HUES64 (cell line): ENCODE results near the gene UBE2I.

Experiments used
- H3K27ac ChIP-seq: 2 replicates; pipeline ENCODE4 v1.7.0; 2013; ENCODE audit warnings: low read depth, low read length, inconsistent platforms
- H3K27me3 ChIP-seq: 2 replicates; pipeline ENCODE4 v1.6.1; 2013; ENCODE audit warnings: mild to moderate bottlenecking, low read length; ENCODE audit not compliant: insufficient read depth
- H3K36me3 ChIP-seq: 2 replicates; pipeline ENCODE4 v1.6.1; 2013; ENCODE audit warnings: mild to moderate bottlenecking, low read length; ENCODE audit not compliant: insufficient read depth
- H3K4me1 ChIP-seq: 2 replicates; pipeline ENCODE4 v1.6.1; 2013; ENCODE audit warnings: mild to moderate bottlenecking, low read length, moderate library complexity; ENCODE audit not compliant: insufficient read depth
- H3K4me3 ChIP-seq: 2 replicates; pipeline ENCODE4 v1.5.1; 2013; ENCODE audit warnings: mild to moderate bottlenecking, low read length, moderate library complexity
- H3K9ac ChIP-seq: 2 replicates; pipeline ENCODE4 v1.6.1; 2013; ENCODE audit warnings: mild to moderate bottlenecking, low read depth, low read length
- H3K9me3 ChIP-seq: 2 replicates; pipeline ENCODE4 v1.6.1; 2013; ENCODE audit warnings: low read depth, low read length; ENCODE audit not compliant: insufficient read depth
- WGBS: fragments of 150-250, 120-280 bp; methylation state at CpG from one replicate; pipeline ENCODE4 v1.1.7; 2013; ENCODE audit warnings: missing lambda C conversion rate; 5-methylcytosine and 5-hydroxymethylcytosine counted together

Gene UBE2I

GRCh38 chr16:1308036-1308976, 1.1 kb upstream of the UBE2I start:
- H3K27ac ChIP-seq = peak overlapping the region; percentile 100
- peaks cover 10% of the 10 kb centered on the region; the same call in 1 of the 2 replicates for H3K36me3 ChIP-seq
- 5% methylated on average over 38 of the region's 43 CpGs for WGBS
- H3K9me3 ChIP-seq = no peaks in the 10 kb centered on the region
- H3K4me1 ChIP-seq = no peaks in the 10 kb centered on the region
- H3K9ac ChIP-seq = no peak overlapping the region
- H3K27me3 ChIP-seq = no peaks in the 10 kb centered on the region
- H3K4me3 ChIP-seq = peak overlapping the region; percentile 94

GRCh38 chr16:1309888-1310831, 724 bp downstream of the UBE2I start:
- Histone ChIP-seq H3K4me3 (peak overlapping the region; percentile 94), H3K36me3 (peaks cover 29% of the 10 kb centered on the region), H3K27me3 (no peaks in the 10 kb centered on the region), H3K9ac (peak overlapping the region; percentile 100), H3K4me1 (no peaks in the 10 kb centered on the region), H3K27ac (no peak overlapping the region), H3K9me3 (no peaks in the 10 kb centered on the region)
- WGBS = 2% methylated on average over 77 of the region's 77 CpGs

- peak overlapping the region; percentile 100 for H3K9ac ChIP-seq
- no peak overlapping the region for H3K27ac ChIP-seq
- H3K4me3 ChIP-seq = peak overlapping the region; percentile 94
- peaks cover 35% of the 10 kb centered on the region for H3K36me3 ChIP-seq
- no peaks in the 10 kb centered on the region for H3K27me3 ChIP-seq
- 6% methylated on average over 14 of the region's 14 CpGs for WGBS
- no peaks in the 10 kb centered on the region for H3K9me3 ChIP-seq
- no peaks in the 10 kb centered on the region for H3K4me1 ChIP-seq
These were observed 1.4 kb downstream of the UBE2I start for GRCh38 chr16:1310832-1311200.

- Histone ChIP-seq H3K36me3 (peaks cover 40% of the 10 kb centered on the region), H3K9ac (peak overlapping the region; percentile 100), H3K27me3 (no peaks in the 10 kb centered on the region), H3K4me3 (peak overlapping the region; percentile 94), H3K4me1 (no peaks in the 10 kb centered on the region), H3K9me3 (no peaks in the 10 kb centered on the region), H3K27ac (no peak overlapping the region)
- WGBS = 39% methylated on average over 13 of the region's 13 CpGs
These were observed 1.8 kb downstream of the UBE2I start for GRCh38 chr16:1311212-1311737.

- H3K27ac ChIP-seq = no peak overlapping the region
- peaks cover 46% of the 10 kb centered on the region for H3K36me3 ChIP-seq
- H3K9ac ChIP-seq = peak overlapping the region; percentile 100
- peak overlapping the region; percentile 94 for H3K4me3 ChIP-seq
- 87% methylated on average over 35 of the region's 35 CpGs for WGBS
- no peaks in the 10 kb centered on the region for H3K9me3 ChIP-seq
- H3K4me1 ChIP-seq = no peaks in the 10 kb centered on the region
- H3K27me3 ChIP-seq = no peaks in the 10 kb centered on the region
These were observed 2.5 kb downstream of the UBE2I start for GRCh38 chr16:1311738-1312466.

- no peaks in the 10 kb centered on the region for H3K27me3 ChIP-seq
- no peaks in the 10 kb centered on the region for H3K9me3 ChIP-seq
- H3K36me3 ChIP-seq = peaks cover 52% of the 10 kb centered on the region
- H3K4me1 ChIP-seq = no peaks in the 10 kb centered on the region
- WGBS = 96% methylated on average over 16 of the region's 16 CpGs
- H3K27ac ChIP-seq = no peak overlapping the region
- no peak overlapping the region for H3K4me3 ChIP-seq
- no peak overlapping the region for H3K9ac ChIP-seq
These were observed 3.0 kb downstream of the UBE2I start for GRCh38 chr16:1312467-1312816.

- no peaks in the 10 kb centered on the region for H3K9me3 ChIP-seq
- no peak overlapping the region for H3K4me3 ChIP-seq
- no peaks in the 10 kb centered on the region for H3K27me3 ChIP-seq
- no peak overlapping the region for H3K27ac ChIP-seq
- H3K36me3 ChIP-seq = peaks cover 56% of the 10 kb centered on the region
- WGBS = 95% methylated on average over 15 of the region's 15 CpGs
- H3K9ac ChIP-seq = no peak overlapping the region
- H3K4me1 ChIP-seq = no peaks in the 10 kb centered on the region
These were observed 3.5 kb downstream of the UBE2I start for GRCh38 chr16:1312903-1313302.

GRCh38 chr16:1313721-1314369, 4.4 kb downstream of the UBE2I start:
- Histone ChIP-seq H3K27me3 (no peaks in the 10 kb centered on the region), H3K4me1 (no peaks in the 10 kb centered on the region), H3K9me3 (no peaks in the 10 kb centered on the region), H3K4me3 (no peak overlapping the region), H3K9ac (no peak overlapping the region), H3K27ac (no peak overlapping the region), H3K36me3 (peaks cover 66% of the 10 kb centered on the region)
- WGBS = 93% methylated on average over 38 of the region's 38 CpGs

- H3K9me3 ChIP-seq = no peaks in the 10 kb centered on the region
- peaks cover 72% of the 10 kb centered on the region for H3K36me3 ChIP-seq
- no peaks in the 10 kb centered on the region for H3K27me3 ChIP-seq
- no peaks in the 10 kb centered on the region for H3K4me1 ChIP-seq
- H3K27ac ChIP-seq = no peak overlapping the region
- H3K4me3 ChIP-seq = no peak overlapping the region
- H3K9ac ChIP-seq = no peak overlapping the region
- 96% methylated on average over 28 of the region's 28 CpGs for WGBS
These were observed 5.1 kb downstream of the UBE2I start for GRCh38 chr16:1314399-1315068.
